ENCODE measurements around the gene GRID2.

GRCh38 chr4:92615049-92615448 lies 311.3 kb downstream of the GRID2 start:
- TF ChIP-seq ZZZ3 (IDR thresholded peaks at IDR 0.05), result no peak
- no peak for TF ChIP-seq NFRKB (IDR thresholded peaks at IDR 0.05; ENCODE audit: low read depth)
- TF ChIP-seq, protein P1, sequence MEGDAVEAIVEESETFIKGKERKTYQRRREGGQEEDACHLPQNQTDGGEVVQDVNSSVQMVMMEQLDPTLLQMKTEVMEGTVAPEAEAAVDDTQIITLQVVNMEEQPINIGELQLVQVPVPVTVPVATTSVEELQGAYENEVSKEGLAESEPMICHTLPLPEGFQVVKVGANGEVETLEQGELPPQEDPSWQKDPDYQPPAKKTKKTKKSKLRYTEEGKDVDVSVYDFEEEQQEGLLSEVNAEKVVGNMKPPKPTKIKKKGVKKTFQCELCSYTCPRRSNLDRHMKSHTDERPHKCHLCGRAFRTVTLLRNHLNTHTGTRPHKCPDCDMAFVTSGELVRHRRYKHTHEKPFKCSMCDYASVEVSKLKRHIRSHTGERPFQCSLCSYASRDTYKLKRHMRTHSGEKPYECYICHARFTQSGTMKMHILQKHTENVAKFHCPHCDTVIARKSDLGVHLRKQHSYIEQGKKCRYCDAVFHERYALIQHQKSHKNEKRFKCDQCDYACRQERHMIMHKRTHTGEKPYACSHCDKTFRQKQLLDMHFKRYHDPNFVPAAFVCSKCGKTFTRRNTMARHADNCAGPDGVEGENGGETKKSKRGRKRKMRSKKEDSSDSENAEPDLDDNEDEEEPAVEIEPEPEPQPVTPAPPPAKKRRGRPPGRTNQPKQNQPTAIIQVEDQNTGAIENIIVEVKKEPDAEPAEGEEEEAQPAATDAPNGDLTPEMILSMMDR (IDR thresholded peaks at IDR 0.05 in 2 of 3, conservative IDR thresholded peaks at IDR 0.05 in 1 of 3; ENCODE audit: insufficient read depth in 2 of 3, low read depth in 1 of 3, low read length in 3 of 3), result no peak
- no peak for TF ChIP-seq EP300 (IDR thresholded peaks at IDR 0.05; ENCODE audit: low read length)
- TF ChIP-seq GMEB1 (CRISPR knock-in tag; IDR thresholded peaks at IDR 0.05), result no peak
- no peak for TF ChIP-seq NR1H2 (CRISPR knock-in tag; IDR thresholded peaks at IDR 0.05)
- TF ChIP-seq U2AF1 (optimal IDR thresholded peaks at IDR 0.05; ENCODE audit: low read depth, low read length), result no peak
- no peak for TF ChIP-seq FOS (IDR thresholded peaks at IDR 0.05; ENCODE audit: extremely low read depth, insufficient read length)
- no peak for TF ChIP-seq MAZ (CRISPR knock-in tag; conservative IDR thresholded peaks at IDR 0.05 in 1 of 2, IDR thresholded peaks at IDR 0.05 in 1 of 2)
- TF ChIP-seq POLR3G (IDR thresholded peaks at IDR 0.05; ENCODE audit: extremely low read depth, insufficient read length, insufficient replicate concordance), result no peak
- TF ChIP-seq, protein P2, sequence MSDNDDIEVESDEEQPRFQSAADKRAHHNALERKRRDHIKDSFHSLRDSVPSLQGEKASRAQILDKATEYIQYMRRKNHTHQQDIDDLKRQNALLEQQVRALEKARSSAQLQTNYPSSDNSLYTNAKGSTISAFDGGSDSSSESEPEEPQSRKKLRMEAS (CRISPR knock-in tag; IDR thresholded peaks at IDR 0.05), result no peak
